ENCODE data around the gene CPED1.
"Not testable (repeated sequence)": the region's sequence is repeated elsewhere in the genome, so short reads cannot be mapped to it uniquely, and the experiment has no call there.

CPED1 gene

DNA sequence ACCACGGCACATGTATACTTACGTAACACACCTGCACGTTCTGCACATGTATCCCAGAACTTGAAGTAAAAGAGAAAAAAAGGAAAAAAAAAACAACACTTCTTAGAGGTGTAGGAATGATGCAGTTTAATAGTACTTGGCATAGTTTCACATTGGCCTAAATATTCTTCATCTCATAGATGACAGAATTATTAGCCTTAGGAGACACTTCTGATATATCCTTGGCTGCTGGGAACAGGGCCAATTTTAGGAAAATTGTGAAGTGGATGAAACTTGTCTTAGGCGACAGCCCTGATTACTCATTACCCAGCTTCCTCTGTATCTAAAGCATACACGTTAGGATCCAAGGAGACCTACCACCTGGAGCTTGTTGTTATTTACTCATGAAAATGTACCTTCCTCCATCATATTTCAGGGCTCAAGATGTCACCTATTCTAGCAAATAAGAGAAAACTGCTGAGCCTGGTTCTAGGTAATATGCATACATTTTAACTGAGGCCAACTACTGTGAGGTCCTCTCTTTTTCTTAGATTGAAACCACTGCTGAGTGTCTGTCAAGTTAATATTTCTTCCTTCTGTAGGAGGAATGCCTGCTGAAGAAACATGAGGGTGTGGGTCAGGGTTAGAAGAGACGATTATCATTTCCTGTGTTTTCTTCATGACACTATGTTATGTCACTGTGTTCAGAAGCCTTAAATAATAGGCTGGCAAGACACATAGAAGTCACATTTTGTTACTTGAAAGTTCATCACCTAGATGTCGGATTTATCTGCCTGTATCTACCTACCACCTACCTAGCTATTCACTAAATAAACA, 44.3 kb downstream of the CPED1 start:
- TF ChIP-seq CSDC2 (CRISPR knock-in tag; IDR thresholded peaks at IDR 0.05): no peak
- TF ChIP-seq, protein P1, sequence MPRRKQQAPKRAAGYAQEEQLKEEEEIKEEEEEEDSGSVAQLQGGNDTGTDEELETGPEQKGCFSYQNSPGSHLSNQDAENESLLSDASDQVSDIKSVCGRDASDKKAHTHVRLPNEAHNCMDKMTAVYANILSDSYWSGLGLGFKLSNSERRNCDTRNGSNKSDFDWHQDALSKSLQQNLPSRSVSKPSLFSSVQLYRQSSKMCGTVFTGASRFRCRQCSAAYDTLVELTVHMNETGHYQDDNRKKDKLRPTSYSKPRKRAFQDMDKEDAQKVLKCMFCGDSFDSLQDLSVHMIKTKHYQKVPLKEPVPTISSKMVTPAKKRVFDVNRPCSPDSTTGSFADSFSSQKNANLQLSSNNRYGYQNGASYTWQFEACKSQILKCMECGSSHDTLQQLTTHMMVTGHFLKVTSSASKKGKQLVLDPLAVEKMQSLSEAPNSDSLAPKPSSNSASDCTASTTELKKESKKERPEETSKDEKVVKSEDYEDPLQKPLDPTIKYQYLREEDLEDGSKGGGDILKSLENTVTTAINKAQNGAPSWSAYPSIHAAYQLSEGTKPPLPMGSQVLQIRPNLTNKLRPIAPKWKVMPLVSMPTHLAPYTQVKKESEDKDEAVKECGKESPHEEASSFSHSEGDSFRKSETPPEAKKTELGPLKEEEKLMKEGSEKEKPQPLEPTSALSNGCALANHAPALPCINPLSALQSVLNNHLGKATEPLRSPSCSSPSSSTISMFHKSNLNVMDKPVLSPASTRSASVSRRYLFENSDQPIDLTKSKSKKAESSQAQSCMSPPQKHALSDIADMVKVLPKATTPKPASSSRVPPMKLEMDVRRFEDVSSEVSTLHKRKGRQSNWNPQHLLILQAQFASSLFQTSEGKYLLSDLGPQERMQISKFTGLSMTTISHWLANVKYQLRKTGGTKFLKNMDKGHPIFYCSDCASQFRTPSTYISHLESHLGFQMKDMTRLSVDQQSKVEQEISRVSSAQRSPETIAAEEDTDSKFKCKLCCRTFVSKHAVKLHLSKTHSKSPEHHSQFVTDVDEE (CRISPR knock-in tag; IDR thresholded peaks at IDR 0.05): no peak
- no peak for TF ChIP-seq PPARA (CRISPR knock-in tag; IDR thresholded peaks at IDR 0.05; ENCODE audit: borderline replicate concordance)
- TF ChIP-seq, protein P2, sequence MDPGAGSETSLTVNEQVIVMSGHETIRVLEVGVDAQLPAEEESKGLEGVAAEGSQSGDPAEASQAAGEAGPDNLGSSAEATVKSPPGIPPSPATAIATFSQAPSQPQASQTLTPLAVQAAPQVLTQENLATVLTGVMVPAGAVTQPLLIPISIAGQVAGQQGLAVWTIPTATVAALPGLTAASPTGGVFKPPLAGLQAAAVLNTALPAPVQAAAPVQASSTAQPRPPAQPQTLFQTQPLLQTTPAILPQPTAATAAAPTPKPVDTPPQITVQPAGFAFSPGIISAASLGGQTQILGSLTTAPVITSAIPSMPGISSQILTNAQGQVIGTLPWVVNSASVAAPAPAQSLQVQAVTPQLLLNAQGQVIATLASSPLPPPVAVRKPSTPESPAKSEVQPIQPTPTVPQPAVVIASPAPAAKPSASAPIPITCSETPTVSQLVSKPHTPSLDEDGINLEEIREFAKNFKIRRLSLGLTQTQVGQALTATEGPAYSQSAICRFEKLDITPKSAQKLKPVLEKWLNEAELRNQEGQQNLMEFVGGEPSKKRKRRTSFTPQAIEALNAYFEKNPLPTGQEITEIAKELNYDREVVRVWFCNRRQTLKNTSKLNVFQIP (CRISPR knock-in tag; IDR thresholded peaks at IDR 0.05; ENCODE audit: borderline replicate concordance, low read depth): no peak
- no peak for TF ChIP-seq ZNF565 (CRISPR knock-in tag; conservative IDR thresholded peaks at IDR 0.05; ENCODE audit: low read depth)
- TF ChIP-seq, protein P3, sequence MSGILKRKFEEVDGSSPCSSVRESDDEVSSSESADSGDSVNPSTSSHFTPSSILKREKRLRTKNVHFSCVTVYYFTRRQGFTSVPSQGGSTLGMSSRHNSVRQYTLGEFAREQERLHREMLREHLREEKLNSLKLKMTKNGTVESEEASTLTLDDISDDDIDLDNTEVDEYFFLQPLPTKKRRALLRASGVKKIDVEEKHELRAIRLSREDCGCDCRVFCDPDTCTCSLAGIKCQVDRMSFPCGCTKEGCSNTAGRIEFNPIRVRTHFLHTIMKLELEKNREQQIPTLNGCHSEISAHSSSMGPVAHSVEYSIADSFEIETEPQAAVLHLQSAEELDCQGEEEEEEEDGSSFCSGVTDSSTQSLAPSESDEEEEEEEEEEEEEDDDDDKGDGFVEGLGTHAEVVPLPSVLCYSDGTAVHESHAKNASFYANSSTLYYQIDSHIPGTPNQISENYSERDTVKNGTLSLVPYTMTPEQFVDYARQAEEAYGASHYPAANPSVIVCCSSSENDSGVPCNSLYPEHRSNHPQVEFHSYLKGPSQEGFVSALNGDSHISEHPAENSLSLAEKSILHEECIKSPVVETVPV (CRISPR knock-in tag; IDR thresholded peaks at IDR 0.05): no peak
- TF ChIP-seq ARNTL (CRISPR knock-in tag; IDR thresholded peaks at IDR 0.05; ENCODE audit: borderline replicate concordance, low read depth): no peak
- no peak for TF ChIP-seq ESRRG (CRISPR knock-in tag; IDR thresholded peaks at IDR 0.05)
- TF ChIP-seq BACH2 (CRISPR knock-in tag; IDR thresholded peaks at IDR 0.05; ENCODE audit: borderline replicate concordance): no peak
- TF ChIP-seq SNAI2 (CRISPR knock-in tag; IDR thresholded peaks at IDR 0.05): no peak
- TF ChIP-seq GLIS3 (CRISPR knock-in tag; IDR thresholded peaks at IDR 0.05): no peak
- peak; percentile 65 for ATAC-seq

DNA sequence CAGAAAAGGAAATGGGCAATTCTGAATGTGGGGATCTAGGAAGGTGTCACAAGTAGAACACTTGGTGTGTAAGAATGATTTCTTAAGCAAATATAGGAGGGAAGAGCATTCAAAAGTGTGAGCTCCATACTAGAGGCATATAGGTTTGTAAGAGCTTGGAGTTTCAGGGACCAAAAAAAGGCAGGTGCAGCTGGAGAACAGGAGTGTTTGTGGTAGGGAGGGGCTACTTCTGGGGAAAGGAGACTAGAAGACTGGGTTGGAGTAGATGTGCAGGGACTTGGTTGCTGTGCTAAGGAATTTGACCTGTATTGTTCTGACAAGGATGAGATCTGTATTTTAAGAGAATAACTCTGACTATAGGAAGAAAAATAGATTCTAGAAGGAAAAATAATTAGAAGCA, 46.4 kb downstream of the CPED1 start:
- ATAC-seq: no peak
- TF ChIP-seq, protein P4, sequence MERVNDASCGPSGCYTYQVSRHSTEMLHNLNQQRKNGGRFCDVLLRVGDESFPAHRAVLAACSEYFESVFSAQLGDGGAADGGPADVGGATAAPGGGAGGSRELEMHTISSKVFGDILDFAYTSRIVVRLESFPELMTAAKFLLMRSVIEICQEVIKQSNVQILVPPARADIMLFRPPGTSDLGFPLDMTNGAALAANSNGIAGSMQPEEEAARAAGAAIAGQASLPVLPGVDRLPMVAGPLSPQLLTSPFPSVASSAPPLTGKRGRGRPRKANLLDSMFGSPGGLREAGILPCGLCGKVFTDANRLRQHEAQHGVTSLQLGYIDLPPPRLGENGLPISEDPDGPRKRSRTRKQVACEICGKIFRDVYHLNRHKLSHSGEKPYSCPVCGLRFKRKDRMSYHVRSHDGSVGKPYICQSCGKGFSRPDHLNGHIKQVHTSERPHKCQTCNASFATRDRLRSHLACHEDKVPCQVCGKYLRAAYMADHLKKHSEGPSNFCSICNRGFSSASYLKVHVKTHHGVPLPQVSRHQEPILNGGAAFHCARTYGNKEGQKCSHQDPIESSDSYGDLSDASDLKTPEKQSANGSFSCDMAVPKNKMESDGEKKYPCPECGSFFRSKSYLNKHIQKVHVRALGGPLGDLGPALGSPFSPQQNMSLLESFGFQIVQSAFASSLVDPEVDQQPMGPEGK (CRISPR knock-in tag; IDR thresholded peaks at IDR 0.05; ENCODE audit: borderline replicate concordance): no peak
- no peak for TF ChIP-seq ZC3H10 (CRISPR knock-in tag; IDR thresholded peaks at IDR 0.05)
- no peak for TF ChIP-seq OSR1 (CRISPR knock-in tag; IDR thresholded peaks at IDR 0.05)
- no peak for TF ChIP-seq ZNF8 (CRISPR knock-in tag; IDR thresholded peaks at IDR 0.05)
- TF ChIP-seq TOX (CRISPR knock-in tag; IDR thresholded peaks at IDR 0.05; ENCODE audit: borderline replicate concordance): no peak
- no peak for TF ChIP-seq RARB (CRISPR knock-in tag; IDR thresholded peaks at IDR 0.05)
- TF ChIP-seq SNAI2 (CRISPR knock-in tag; IDR thresholded peaks at IDR 0.05): no peak
- TF ChIP-seq, protein P2 (CRISPR knock-in tag; IDR thresholded peaks at IDR 0.05; ENCODE audit: borderline replicate concordance, low read depth): no peak
- TF ChIP-seq ZFP3 (CRISPR knock-in tag; IDR thresholded peaks at IDR 0.05): no peak
- TF ChIP-seq ZNF565 (CRISPR knock-in tag; conservative IDR thresholded peaks at IDR 0.05; ENCODE audit: low read depth): no peak
- TF ChIP-seq, protein P3 (CRISPR knock-in tag; IDR thresholded peaks at IDR 0.05): no peak
- no peak for TF ChIP-seq BACH2 (CRISPR knock-in tag; IDR thresholded peaks at IDR 0.05; ENCODE audit: borderline replicate concordance)
- no peak for TF ChIP-seq TCF4 (CRISPR knock-in tag; IDR thresholded peaks at IDR 0.05; ENCODE audit: borderline replicate concordance)

DNA sequence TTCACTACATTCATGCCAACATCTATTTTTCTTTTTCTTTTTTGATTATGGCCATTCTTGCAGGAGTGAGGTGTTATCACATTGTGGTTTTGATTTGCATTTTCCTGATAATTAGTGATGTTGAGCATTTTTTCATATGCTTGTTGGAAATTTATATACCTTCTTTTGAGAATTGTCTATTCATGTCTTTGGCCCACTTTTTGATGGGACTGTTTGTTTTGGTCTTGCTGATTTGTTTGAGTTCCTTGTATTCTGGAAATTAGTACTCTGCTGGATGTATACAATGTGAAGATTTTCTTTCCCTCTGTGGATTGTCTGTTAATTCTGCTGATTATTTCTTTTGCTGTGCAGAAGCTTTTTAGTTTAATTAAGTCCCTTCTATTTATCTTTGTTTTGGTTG, 48.3 kb downstream of the CPED1 start:
- not testable (repeated sequence) for ATAC-seq

DNA sequence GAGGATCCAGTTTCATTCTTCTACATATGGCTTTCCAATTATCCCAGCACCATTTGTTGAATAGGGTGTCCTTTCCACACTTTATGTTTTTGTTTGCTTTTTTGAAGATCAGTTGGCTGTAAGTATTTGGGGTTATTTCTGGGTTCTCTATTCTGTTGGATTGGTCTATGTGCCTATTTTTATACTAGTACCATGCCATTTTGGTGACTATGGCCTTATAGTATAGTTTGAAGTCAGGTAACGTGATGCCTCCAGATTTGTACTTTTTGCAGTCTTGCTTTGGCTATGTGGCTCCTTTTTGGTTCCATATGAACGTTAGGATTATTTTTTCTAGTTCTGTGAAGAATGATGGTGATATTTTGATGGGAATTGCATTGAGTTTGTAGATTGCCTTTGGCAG, 48.8 kb downstream of the CPED1 start:
- ATAC-seq: not testable (repeated sequence)

Data from SK-N-SH treated with all-trans-retinoic acid at 6 μM for 48 hours (cell line).